Common myeloid progenitor, CD34-positive (primary cell): Measurements from ENCODE around the gene KHNYN.

Experiments used
- CTCF ChIA-PET: fragments of 350-600 bp; sonication (Branson Sonifier 250); formaldehyde crosslinking; loops from one replicate; lab custom pipeline; 2021; ENCODE audit warnings: antibody characterized with exemption; lab: Charles Lee
- POLR2A ChIA-PET: fragments of 350-600 bp; sonication (Branson Sonifier 250); formaldehyde crosslinking; loops from one replicate; lab custom pipeline; 2021; ENCODE audit warnings: antibody characterized with exemption; lab: Charles Lee
- DNase-seq, 3 donors: peaks; one replicate each; pipeline versions ENCODE4 v3.0.0 to v3.0.0-alpha.2; 2013
- H3K27ac ChIP-seq, 2 experiments: 1 replicate in 1 of 2; 2 replicates in 1 of 2; pipeline ENCODE4 v1.7.0; 2013; ENCODE audit warnings: inconsistent platforms in 2 of 2, low read length in 2 of 2, mild to moderate bottlenecking in 2 of 2, low read depth in 1 of 2, moderate library complexity in 1 of 2; ENCODE audit not compliant: severe bottlenecking in 2 of 2, insufficient read depth in 1 of 2, poor library complexity in 1 of 2
- H3K27me3 ChIP-seq, 5 experiments: replicated peaks in 2 of 5; 1 replicate in 3 of 5; 2 replicates in 2 of 5; pipeline versions ENCODE4 v1.6.1 to v1.7.0; 2013; ENCODE audit warnings: low read length in 4 of 5, mild to moderate bottlenecking in 2 of 5, moderate library complexity in 2 of 5, inconsistent platforms in 1 of 5; ENCODE audit not compliant: insufficient read depth in 5 of 5, control insufficient read depth in 4 of 5
- H3K36me3 ChIP-seq, 4 experiments: 1 replicate in 2 of 4; 2 replicates in 2 of 4; pipeline versions ENCODE4 v1.6.1 to v1.7.0; 2013; ENCODE audit warnings: low read length in 3 of 4, control low read depth in 1 of 4, mild to moderate bottlenecking in 1 of 4; ENCODE audit not compliant: control insufficient read depth in 4 of 4, insufficient read depth in 4 of 4
- H3K4me1 ChIP-seq, 4 experiments: 1 replicate in 3 of 4; 2 replicates in 1 of 4; pipeline versions ENCODE4 v1.6.1 to v1.7.1; 2013; ENCODE audit warnings: low read length in 3 of 4, mild to moderate bottlenecking in 3 of 4, control low read depth in 1 of 4, inconsistent platforms in 1 of 4, moderate library complexity in 1 of 4; ENCODE audit not compliant: control insufficient read depth in 4 of 4, insufficient read depth in 4 of 4; ENCODE audit errors: control extremely low read depth in 1 of 4
- H3K4me3 ChIP-seq, 7 experiments: 1 replicate in 4 of 7; 2 replicates in 3 of 7; pipeline versions ENCODE4 v1.5.1 to v1.7.0; 2013; ENCODE audit warnings: mild to moderate bottlenecking in 7 of 7, low read length in 6 of 7, moderate library complexity in 6 of 7, inconsistent platforms in 2 of 7, low read depth in 2 of 7, control low read depth in 1 of 7; ENCODE audit not compliant: insufficient read depth in 4 of 7, control insufficient read depth in 1 of 7; ENCODE audit errors: extremely low read depth in 1 of 7
- H3K9me3 ChIP-seq, 5 experiments: 1 replicate in 4 of 5; 2 replicates in 1 of 5; pipeline versions ENCODE4 v1.6.1 to v1.7.1; 2013; ENCODE audit warnings: low read length in 4 of 5, mild to moderate bottlenecking in 2 of 5, inconsistent platforms in 1 of 5, low read depth in 1 of 5, moderate library complexity in 1 of 5; ENCODE audit not compliant: control insufficient read depth in 4 of 5, insufficient read depth in 2 of 5; ENCODE audit errors: control extremely low read depth in 1 of 5
- WGBS: methylation state at CpG from one replicate; pipeline ENCODE4 v1.1.5; 2013; ENCODE audit not compliant: insufficient coverage; 5-methylcytosine and 5-hydroxymethylcytosine counted together

KHNYN gene

GRCh38 chr14:24399999-24400718 lies 29.6 kb upstream of the KHNYN start:
- 21% methylated on average over 2 of the region's 4 CpGs for WGBS
- Histone ChIP-seq H3K36me3 (peaks cover 0 to 8% (median 0%) of the 10 kb centered on the region in 4 experiments), H3K27ac (no peak overlapping the region), H3K27me3 (no peaks in the 10 kb centered on the region), H3K9me3 (no peaks in the 10 kb centered on the region), H3K4me1 (peaks cover 7 to 62% (median 48%) of the 10 kb centered on the region in 4 experiments), H3K4me3 (peak overlapping the region in 6 of 7 experiments; percentile 42 to 84 (median 68))
- ChIA-PET POLR2A (interaction anchor here (0.7 kb wide), 1 partner anchor 30 kb away, joined by 3 read pairs; the partner anchor contains the start of gene KHNYN), CTCF (interaction anchor here (0.7 to 5.5 kb wide), 8 partner anchors 10 to 70 kb away, joined by 3 to 39 read pairs (median 9); no protein-coding TSS in a partner anchor)
- no peak for DNase-seq

DNA sequence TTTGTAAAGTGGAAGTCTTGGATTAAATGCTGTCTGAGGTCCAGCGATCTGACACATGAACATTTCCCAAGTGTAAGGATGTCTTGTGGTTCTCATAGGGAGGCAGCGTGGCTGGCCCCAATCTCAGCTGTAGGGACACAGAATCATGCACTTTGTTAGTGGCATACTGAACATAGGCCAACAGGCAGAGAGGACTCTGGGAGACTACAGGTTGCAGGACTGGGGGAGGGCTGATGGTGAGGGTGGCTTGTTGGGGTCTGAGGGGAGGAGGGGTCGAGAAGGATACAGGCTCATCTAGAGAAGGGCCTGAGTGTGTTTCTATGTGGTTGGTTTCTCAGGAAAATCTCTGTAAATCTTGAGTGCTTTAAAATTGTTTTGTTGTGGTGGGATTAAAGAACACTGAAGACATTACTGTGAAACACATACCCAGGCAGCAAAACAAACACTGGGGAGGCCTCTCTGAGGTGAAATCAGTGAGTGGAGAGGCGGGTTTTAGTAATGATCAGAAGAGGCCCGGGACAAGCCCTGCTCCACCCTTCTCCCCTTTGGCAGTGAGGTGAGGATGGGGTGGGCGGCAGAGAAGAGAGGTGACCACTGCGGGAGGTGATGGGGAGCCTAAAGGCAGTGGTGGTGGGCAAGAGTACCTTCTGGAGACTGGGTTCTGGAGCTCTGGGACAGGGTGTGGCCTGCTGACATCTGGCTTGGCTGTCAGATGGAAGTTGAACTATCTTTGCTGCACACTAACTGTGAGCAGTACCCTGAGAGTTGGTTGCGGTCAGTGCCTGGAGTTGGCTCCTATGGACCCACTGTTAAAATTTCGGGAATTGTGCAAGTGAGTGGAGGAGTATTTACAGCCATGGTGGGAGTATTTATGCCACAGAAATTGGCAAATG lies 27.7 kb upstream of the KHNYN start:
- Histone ChIP-seq H3K4me1 (peaks cover 2 to 43% (median 32%) of the 10 kb centered on the region in 4 experiments), H3K27ac (no peak overlapping the region), H3K36me3 (peaks cover 0 to 10% (median under 1%) of the 10 kb centered on the region in 4 experiments), H3K27me3 (no peaks in the 10 kb centered on the region), H3K9me3 (no peaks in the 10 kb centered on the region), H3K4me3 (no peak overlapping the region)
- 80% methylated on average over 9 of the region's 9 CpGs for WGBS
- no peak for DNase-seq
- CTCF ChIA-PET = interaction anchor here (1.0 to 23.8 kb wide), 8 partner anchors 9 to 41 kb away, joined by 3 to 489 read pairs (median 4); partner anchors contain the start of genes CBLN3 and KHNYN
- POLR2A ChIA-PET = no interaction called here

- peaks cover 0 to 29% (median 19%) of the 10 kb centered on the region in 4 experiments for H3K4me1 ChIP-seq
- peaks cover 0 to 19% (median 7%) of the 10 kb centered on the region in 4 experiments for H3K36me3 ChIP-seq
- H3K27ac ChIP-seq = no peak overlapping the region
- CTCF ChIA-PET = interaction anchor here (0.7 to 23.8 kb wide), 11 partner anchors 8 to 69 kb away, joined by 3 to 489 read pairs (median 4); partner anchors contain the start of genes ADCY4, CBLN3 and KHNYN
- no peak overlapping the region for H3K4me3 ChIP-seq
- POLR2A ChIA-PET = no interaction called here
- no peaks in the 10 kb centered on the region for H3K27me3 ChIP-seq
- 96% methylated on average over 7 of the region's 7 CpGs for WGBS
- no peaks in the 10 kb centered on the region for H3K9me3 ChIP-seq
- no peak for DNase-seq
Observed at GRCh38 chr14:24403294-24403998, 26.3 kb upstream of the KHNYN start.

GRCh38 chr14:24404814-24405213 lies 24.9 kb upstream of the KHNYN start:
- Histone ChIP-seq H3K4me3 (no peak overlapping the region), H3K27ac (no peak overlapping the region), H3K36me3 (peaks cover 0 to 33% (median 13%) of the 10 kb centered on the region in 4 experiments), H3K27me3 (no peaks in the 10 kb centered on the region), H3K9me3 (no peaks in the 10 kb centered on the region), H3K4me1 (peaks cover 0 to 20% (median 10%) of the 10 kb centered on the region in 4 experiments)
- DNase-seq = no peak
- 90% methylated on average over 2 of the region's 4 CpGs for WGBS
- ChIA-PET CTCF (interaction anchor here (0.7 to 23.8 kb wide), 12 partner anchors 8 to 80 kb away, joined by 3 to 489 read pairs (median 4); partner anchors contain the start of genes CBLN3 and KHNYN), POLR2A (no interaction called here)

DNA sequence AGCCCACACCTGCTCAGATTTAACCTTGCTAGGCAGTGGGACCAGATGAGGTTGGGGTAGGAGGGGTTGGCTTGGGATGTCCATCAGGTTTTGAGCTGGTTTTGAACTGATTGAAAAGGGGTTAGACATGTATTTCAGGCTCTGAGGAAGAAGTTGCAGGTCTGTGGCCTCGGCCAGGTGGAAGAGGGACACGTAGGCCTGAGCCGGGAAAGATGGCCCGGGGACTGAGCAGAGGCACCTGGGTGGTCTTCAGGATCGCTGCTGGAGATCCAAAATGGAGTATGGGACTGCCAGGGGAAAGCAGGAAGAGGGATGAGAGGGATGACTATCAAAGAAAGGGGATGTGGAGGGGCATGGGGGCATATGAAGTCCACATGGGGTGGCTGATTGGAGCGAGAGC lies 23.3 kb upstream of the KHNYN start:
- H3K36me3 ChIP-seq = peaks cover 0 to 48% (median 21%) of the 10 kb centered on the region in 4 experiments

DNA sequence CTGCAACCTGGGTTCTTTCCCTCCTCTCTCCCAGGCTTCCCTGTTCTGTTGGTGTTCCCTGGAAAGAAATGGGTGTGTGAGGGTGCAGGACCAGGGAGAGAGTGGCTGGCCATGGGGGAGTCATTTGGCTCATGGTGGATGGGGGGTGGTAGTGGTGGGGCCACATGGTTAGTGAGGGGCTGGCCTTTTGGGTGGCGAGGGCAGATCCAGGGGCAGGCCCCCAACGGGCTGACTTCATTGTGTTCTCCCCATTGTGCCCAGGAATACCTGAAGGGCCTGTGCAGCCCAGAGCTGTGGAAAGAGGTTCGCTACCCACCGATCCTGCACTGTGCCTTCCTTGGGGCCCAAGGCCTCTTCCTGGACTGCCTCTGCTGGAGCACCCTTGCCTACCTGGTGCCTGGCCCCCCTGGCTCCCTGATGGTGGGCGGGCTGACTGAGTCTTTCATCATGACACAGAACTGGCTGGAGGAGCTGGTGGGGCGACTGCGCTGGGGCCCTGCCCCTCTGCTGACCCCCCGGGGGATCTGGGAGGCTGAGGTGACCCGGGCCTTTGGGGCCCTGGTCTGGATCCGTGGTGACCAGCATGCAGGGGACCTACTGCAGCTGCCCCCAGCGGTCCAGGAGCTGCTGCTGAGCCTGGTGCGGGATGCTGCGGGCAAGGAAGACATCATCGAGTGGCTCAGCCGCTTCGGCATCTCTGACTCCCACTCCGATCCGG lies 22.0 kb upstream of the KHNYN start:
- POLR2A ChIA-PET = no interaction called here
- Histone ChIP-seq H3K4me1 (no peaks in the 10 kb centered on the region), H3K9me3 (no peaks in the 10 kb centered on the region), H3K27me3 (no peaks in the 10 kb centered on the region), H3K36me3 (peaks cover 0 to 55% (median 23%) of the 10 kb centered on the region in 4 experiments), H3K27ac (no peak overlapping the region), H3K4me3 (no peak overlapping the region)
- no peak for DNase-seq
- WGBS = 96% methylated on average over 13 of the region's 18 CpGs
- CTCF ChIA-PET = interaction anchor here (0.8 to 23.8 kb wide), 12 partner anchors 11 to 60 kb away, joined by 3 to 489 read pairs (median 14); partner anchors contain the start of genes CBLN3 and KHNYN

More for the DNA sequence above, 23.3 kb upstream of the KHNYN start:
- Histone ChIP-seq H3K27ac (no peak overlapping the region), H3K9me3 (no peaks in the 10 kb centered on the region), H3K4me1 (peaks cover 0 to 7% (median 0%) of the 10 kb centered on the region in 4 experiments), H3K4me3 (no peak overlapping the region), H3K27me3 (no peaks in the 10 kb centered on the region)
- DNase-seq = no peak
- WGBS = 100% methylated on average over 6 of the region's 6 CpGs
- POLR2A ChIA-PET = no interaction called here
- CTCF ChIA-PET = interaction anchor here (1.3 to 23.8 kb wide), 8 partner anchors 10 to 40 kb away, joined by 3 to 489 read pairs (median 36); partner anchors contain the start of genes CBLN3 and KHNYN
